HG03558 (cell line): ENCODE results near the gene RNF214.
"Not testable (repeated sequence)": the region's sequence is repeated elsewhere in the genome, so short reads cannot be mapped to it uniquely, and the experiment has no call there.

Experiments
- ATAC-seq: cut with Tn5 transposase; IDR thresholded peaks from one replicate; pipeline ENCODE4 v1.9.1; 2021; ENCODE audit warnings: moderate number of reproducible peaks; ENCODE audit not compliant: unreplicated experiment; ENCODE audit errors: extremely low read depth

The RNF214 gene

DNA sequence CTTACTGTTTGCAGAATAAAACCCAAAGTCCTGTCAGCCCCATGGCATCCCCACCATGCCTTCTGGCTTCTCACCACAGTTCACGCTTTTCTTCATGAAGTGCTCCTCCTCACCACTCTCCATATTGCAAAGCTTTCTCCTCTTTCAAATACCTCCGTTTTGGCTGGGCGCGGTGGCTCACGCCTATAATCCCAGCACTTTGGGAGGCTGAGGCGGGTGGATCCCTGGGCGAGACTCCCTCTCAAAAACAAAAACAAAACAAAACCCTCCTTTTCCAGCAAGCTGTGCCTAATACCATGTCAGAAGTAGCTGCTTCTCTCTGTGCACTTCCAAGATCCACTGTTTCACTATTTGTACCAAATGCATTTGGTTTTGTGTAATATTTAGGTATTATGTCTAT lies 76.8 kb downstream of the RNF214 start:
- no peak for ATAC-seq

DNA sequence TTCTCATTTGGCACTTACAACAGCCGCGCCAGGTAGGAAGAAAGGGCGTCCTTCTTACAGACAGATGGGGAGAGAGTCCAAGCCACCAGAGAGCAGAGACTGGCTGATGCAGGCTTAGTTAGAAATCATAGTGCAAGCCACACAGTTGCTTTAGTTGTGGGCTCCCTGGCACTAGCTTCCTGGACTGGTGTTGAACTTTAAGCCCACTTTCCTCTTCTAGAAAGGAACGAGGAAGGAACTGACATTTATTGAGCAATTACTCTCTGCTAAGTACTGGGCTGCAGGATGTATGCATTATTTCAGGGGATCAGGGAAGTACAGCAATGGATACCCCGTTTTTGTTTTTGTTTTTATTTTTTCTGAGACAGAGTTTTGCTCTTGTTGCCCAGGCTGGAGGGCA lies 80.6 kb downstream of the RNF214 start:
- ATAC-seq = no peak

DNA sequence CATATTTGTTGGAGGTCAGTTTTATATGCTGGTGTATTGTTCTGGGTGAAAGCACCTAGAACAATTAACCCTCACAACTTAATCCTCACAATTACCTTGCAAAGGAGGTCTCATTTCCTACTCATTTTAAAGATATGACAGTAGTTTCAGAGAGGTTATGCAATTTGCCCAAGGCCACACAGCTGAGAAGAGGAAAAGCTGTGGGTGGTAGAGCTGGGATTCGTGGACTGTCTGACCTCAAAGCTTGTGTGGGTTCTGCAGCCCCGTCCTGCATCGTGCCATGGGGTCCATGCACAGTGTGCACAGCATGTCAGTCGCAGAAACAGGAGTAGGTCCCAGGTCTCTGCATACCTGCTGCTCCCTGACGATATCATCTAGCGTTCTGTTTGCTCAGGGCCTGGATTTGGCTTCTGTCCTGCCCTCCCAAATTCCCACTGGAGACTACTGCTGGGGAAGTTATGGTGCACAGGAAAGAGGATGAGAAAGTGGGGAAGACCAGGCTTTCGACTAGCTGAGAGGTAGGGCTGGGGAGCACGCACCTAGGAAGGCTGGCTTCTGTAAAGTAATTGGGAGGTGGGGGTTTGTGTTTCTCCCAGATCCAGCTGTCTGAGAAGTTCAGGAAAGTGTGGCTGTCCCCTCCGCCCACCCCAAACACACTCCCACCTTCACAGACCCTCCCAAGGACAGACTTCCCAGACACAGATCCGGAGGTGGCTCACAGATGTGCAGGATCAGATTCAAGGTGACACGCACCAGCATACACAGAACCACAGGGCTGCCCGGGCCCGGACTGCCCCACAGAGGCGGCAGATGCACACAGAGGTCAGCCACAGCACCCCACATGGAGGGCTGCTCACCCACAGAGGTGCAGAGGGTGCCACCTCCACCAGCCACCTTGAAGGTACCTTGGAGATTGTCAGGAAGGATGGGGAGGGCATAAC lies 81.6 kb downstream of the RNF214 start:
- no peak for ATAC-seq

DNA sequence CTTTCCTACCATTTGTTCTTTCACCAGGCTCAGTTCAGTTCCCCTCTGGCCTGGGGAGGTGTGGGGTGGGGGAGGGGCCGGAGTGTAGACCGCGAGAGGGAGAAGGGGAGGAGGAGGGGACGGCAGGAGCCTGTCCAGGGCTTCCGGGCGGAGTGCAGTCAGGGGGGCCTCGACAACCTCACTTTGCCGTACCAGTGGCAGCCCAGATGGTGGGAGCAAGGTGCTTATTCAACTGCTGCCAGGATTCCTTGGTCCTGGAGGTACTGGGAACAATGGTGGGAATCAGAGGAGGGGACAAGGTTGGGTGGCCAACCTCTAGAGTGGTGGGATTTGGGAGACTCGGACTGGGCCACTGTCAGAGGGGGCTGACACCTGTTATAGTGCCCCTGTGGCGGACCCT lies 82.4 kb downstream of the RNF214 start:
- ATAC-seq = no peak

DNA sequence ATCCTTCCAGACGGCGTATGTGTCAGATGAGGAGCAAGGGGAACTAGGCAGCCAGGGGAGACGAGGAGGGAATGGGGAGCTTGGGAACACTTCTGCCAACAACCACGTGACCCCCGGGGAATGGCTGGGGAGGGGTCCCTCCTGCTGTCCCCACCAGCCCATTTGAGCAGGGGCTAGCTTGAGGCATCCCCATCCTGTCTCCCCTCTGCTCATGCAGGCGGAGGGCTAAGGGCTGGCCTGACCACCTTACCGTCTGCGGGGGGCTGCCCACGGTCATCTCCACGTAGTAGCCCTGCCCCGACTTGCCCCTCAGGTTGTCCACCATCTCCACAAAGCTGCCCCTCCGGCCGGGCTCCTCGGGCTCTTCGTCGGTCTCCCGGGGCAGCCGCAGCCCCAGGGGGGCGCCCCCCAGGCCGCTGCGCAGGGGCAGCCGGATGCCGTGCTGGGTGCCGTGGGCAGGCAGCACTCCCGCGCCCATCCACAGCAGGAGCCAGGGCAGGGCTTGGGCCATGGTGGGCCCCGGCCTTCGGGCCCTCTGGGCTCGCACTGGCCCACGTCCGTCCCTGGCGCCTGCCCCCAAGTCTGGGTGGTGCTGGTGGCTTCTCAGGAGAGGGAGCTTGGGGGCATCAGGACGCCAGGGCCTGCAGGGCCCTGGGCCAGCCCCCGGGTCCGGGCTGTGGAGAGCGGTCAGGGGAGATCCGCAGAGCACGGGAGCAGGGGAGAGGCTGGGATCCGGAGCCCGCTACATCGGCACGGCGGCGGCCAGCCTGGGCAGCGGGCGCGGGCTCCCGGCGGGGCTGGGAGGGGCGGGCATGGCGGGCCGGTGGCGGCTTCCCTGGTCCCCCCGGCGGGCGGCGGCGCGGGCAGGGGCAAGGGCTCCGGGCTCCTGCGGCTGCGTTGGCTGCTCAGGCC lies 83.1 kb downstream of the RNF214 start:
- no peak for ATAC-seq

DNA sequence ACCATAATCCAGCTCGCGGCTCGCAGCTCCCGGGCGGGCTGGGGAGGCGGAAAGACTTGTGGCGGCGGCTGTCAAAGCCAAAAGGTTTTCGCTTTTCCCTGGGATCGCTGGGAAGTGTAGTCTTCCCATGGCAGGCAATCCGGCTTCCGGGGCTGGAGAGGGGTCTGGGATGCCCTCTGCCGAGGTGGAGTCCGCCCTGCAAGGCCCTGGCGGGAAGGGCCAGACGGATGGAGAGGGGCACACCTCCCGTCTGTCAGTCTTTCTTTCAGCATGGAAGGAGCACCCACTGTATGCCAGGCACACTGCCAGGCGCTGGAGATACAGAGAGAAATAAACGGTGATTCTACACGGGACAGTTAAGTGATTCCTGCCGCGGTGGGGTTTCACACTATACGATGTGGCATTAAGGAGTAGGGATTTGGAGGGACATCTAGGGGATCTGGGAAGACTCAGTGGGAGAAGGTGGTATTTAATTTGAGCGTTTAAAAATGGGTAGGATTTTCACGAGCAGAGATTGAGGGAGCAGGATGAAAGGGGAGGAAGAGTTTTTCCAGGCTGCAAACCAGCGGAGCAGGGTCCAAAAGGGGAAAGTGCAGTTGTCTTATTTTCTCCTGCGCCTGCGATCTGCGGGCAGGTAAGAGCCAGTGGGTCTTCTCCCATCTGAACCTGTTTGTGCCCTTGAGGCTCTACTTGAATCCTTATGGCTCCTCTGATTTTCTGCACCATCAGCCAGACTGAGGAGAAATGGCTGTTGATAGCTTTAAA lies 83.9 kb downstream of the RNF214 start, which contains the start of gene BACE1:
Gene BACE1, minus strand, starts transcription at position 60 of the 765 bp plus-strand sequence. CDS start 461 bp downstream, outside the sequence.
- ATAC-seq = no peak

DNA sequence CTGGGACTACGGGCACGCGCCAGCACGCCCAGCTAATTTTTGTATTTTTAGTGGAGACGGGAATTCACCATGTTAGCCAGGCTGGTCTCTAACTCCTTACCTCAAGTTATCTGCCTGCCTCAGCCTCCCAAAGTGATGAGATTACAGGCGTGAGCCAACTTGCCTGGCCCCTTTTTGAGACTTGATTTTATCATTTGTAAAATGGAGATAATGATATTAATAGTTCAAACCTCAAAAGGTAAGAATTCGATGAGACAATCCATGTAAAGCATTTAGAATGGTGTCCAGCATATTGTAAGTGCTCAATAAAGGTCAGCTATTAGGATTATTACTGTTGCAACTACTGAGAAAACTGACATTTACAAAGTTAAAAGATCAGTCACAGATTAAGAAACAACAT lies 86.3 kb downstream of the RNF214 start:
- ATAC-seq = no peak

DNA sequence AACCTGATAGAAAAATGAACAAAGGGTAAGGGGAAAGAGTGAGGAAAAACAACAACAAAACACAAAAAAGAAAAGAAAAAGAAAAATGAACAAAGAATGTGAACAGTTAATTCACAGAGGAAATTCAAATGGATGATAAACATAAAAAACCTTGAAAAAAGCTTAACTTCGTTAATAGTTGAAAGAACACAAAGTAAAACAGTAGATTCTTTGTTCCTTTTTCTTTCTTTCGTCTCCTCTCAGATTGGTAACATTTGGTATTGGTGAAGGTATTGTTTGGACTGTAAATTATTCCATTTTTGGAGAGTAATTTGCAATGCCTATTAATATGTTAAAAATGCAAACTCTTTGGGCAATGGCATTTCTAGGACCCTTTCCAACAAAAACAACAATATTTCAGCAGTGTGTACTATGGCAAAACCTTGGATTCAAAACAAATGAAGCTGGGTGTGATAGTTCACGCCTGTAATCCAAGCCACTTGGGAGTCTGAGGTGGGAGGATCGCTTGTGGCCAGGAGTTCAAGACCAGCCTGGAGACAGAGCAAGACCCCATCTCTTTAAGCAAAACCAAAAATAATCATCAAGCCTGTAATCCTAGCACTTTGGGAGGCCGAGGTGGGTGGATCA lies 86.9 kb downstream of the RNF214 start:
- no peak for ATAC-seq

DNA sequence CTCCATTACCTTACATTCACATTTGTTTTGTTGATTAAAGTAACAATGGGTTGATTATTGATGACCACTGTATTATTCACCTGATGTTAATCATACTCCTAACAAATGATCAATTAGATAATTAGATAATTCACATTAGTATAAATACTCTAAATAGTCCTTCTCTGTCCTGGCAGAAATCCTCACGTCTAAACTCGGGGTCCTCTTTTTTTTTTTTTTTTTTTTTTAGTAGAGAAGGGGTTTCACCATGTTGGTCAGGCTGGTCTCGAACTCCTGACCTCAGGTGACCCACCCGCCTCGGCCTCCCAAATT lies 94.7 kb downstream of the RNF214 start:
- not testable (repeated sequence) for ATAC-seq

DNA sequence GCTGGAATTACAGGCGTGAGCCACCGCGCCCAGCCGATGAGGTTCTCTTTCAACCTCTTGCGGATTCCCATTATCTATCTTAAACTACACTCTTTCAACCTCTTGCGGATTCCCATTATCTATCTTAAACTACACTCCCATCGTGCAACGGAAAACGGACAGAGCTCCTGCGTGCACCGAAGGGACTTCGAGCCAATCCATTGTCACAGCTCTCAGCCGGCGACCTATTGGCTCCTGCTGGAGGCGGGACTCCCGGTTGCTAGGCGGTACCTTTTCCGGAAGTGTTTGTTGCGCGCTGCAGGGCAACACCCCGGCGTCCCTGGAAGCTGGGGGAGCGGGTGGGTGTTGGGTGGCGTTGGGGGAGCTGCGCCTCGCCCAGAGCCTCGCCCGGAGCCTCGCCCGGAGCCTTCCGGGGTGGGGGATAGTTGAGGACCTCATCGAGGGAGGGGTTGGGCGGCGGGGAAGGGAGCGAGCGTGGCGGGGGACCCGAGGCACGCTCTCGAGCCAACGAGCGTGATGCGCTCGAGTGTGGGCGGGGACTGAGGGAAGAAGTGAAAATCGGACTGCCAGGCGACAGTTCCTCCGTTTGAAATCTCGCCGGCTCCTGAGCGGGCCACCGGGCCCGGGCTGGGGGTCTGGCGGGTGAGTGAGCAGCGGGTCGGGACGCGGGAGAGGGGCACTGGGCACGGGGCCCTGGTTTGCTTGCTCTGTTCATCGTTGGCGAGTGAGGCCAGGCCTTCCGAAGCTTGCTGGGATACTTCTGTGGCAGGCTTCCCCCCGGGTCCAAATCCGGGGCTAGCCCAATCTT lies 95.3 kb downstream of the RNF214 start, which contains the start of gene CEP164:
Gene CEP164, plus strand, starts transcription at position 288 of the 808 bp plus-strand sequence. CDS start 10,733 bp downstream, outside the sequence.
- peak; percentile 60 for ATAC-seq

DNA sequence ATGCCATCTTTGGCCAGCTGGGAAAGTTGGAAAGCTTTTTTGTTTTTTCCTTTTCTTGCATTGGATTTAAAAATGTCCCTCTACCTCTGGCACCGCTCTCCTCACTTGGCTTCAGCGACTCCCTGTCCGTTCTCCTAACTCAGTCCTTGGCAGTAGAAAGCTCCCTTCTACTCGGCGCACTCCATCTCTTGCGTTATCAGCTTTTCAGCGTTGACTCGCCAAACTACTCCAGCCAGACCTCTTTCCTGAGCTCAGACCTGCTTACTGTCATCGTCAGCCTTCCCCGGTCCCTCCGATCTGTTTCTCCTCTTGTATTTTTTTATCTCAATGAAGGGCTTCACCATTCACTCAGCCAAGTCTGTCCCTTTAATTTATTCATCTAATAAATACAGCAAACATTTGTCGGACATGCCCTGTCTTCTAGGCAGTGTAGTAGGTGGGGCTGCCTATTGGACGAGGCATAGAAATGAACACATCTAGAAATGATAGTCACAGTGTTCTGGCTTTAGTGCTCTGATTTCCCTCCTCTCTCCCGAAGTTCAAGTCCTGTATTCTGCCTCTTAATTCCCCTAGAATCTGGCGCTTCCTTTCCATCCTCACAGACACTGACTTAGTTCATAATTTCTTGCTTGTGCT lies 96.0 kb downstream of the RNF214 start:
- ATAC-seq = no peak

DNA sequence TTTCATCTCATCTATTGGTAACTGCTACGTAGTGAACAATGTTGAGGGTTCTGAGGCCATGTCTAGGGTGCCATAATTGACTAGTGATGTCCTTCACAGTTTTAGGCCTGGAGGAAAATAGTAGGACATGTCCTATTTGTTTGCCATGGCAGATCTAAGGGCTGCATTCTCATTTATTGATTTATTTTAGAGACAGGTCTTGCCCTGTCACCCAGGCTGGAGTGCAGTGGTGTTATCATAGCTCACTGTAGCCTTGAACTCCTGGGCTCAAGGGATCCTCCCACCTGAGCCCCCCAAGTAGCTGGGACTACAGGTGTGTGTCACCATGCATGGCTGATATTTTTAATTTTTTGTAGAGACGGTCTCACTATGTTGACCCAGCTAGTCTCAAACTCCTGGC lies 100.4 kb downstream of the RNF214 start:
- ATAC-seq = no peak

DNA sequence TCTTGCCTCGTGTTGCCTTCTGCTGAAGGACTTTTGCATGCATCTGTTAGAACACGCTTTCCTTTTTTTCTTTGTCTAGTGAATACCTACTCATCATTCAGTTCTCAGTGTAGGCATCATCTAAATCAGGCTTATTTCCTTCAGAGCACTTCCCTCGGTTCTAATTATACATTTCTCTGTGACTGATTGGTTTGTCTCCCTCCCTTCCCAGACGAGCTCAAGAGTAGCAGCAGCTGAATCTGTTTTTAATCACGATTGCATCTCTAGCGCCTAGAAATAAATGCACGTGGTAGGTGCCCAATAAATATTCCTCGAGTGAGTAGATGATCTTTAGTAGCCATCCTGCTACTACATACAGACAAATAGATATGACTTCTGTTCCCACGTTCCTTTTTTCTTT lies 101.4 kb downstream of the RNF214 start:
- ATAC-seq = no peak

DNA sequence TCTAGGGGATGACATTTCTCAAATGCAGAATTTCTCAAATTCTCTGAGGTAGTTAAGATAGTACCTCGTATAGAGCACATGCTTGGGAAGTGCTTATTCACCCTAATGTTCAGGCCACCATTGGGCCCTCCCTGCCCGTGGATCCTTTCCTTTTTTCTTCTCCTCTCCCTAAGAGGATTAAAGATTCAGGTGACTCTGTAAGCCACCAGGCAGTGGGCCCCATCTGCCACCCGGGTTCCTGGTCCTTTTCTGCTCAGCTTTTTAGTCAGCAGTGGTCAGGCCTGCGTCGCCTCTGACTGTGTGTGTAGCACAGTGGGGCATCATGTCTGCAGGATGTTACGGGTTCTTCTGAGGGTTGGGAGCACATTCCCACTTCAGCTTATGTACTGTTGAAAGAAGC lies 102.4 kb downstream of the RNF214 start:
- no peak for ATAC-seq

DNA sequence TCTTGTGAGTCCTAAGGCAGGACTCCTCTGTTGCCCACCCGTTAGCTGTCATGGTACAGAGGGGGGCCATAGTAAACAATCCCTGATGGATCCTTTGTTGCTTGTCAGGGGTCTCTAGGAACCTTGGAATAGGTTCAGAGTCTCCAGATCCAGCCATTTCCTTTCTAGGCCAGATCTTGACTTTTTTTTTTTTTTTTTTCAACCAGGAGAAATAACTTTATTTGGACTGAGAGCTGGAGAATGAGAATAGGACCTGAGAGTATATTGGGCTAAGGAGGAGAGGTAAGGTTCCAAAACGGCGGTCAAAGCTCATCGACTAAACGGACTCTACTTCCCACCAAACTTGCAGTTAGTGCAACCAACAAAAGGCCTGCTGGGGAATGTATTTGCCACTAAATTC lies 102.9 kb downstream of the RNF214 start:
- ATAC-seq = no peak
